SU-DHL-6 (cell line): ENCODE data around the gene KRT5.

Source experiments
- CTCF ChIP-seq: fragments of 200-600 bp; sonication (generic); IDR thresholded peaks from one replicate; pipeline ENCODE4 v1.5.1; 2017; ENCODE audit warnings: antibody characterized with exemption, mild to moderate bottlenecking, low read length, moderate library complexity; ENCODE audit not compliant: insufficient read depth, poor library complexity, severe bottlenecking
- EZH2phosphoT487 ChIP-seq: fragments of 200-600 bp; sonication (generic), shearing (Covaris generic); conservative IDR thresholded peaks from 2 replicates; pipeline ENCODE4 v1.6.1; 2018; ENCODE audit warnings: mild to moderate bottlenecking, antibody characterized with exemption, low read length, moderate library complexity, mixed read lengths

- TF ChIP-seq CTCF (no peak), EZH2phosphoT487 (no peak)
Measured at GRCh38 chr12:52568111-52568510, 47.9 kb upstream of the KRT5 start.
